ENCODE results near the gene AHRR. TPM values are rescaled to one million over a fixed set of nuclear protein-coding genes. Genes with fewer than 3 reads are reported as not detected.

Gene AHRR
- total RNA-seq, 1 donor from 2014 or later: 1.4 TPM

DNA sequence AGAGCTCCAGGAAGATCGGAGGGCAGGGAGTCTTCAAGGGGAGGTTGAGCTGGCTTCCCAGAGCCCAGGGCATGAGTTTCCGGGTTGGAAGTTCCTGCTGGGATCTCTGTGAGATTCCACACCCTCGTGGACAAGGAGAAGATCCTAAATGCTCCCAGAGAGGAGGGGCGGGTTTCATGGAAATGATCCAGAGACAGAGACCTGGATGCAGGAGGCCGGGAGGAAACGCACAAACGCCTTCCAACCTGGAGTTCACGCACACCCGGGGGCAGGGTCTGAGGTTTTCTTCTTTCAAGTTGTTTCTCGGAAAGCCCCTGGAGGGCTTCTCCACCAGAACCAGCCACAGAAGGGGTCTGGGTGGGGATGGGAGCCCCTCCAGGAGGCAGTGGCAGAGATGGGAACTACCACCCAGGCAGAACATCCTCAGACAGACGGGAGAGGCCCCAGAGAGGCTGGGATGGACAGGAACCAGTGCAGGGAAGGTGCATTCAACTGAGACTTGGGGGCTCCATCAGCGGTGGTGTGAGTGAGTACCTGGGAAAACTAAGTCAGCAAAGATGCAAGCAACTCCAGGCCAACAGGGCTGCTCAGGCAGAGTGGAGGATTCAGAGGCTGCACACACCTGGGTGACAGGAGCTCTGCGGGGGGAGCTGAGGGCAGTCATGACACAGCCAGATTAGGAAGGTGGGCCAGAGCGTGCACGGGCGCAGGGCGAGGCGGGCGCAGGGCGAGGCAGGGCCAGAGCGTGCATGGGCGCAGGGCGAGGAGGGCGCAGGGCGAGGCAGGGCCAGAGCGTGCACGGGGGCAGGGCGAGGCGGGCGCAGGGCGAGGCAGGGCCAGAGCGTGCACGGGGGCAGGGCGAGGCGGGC, 69.3 kb downstream of the AHRR start:
- Histone ChIP-seq H3K36me3 (no peaks in the 10 kb centered on the region), H3K4me1 (no peaks in the 10 kb centered on the region), H3K4me3 (no peak overlapping the region), H3K9me3 (replicated peaks) (peaks cover 5% of the 10 kb centered on the region), H3K27me3 (ENCODE audit: low read depth) (no peaks in the 10 kb centered on the region), H3K27ac (replicated peaks) (no peak overlapping the region)
- TF ChIP-seq, protein P1, sequence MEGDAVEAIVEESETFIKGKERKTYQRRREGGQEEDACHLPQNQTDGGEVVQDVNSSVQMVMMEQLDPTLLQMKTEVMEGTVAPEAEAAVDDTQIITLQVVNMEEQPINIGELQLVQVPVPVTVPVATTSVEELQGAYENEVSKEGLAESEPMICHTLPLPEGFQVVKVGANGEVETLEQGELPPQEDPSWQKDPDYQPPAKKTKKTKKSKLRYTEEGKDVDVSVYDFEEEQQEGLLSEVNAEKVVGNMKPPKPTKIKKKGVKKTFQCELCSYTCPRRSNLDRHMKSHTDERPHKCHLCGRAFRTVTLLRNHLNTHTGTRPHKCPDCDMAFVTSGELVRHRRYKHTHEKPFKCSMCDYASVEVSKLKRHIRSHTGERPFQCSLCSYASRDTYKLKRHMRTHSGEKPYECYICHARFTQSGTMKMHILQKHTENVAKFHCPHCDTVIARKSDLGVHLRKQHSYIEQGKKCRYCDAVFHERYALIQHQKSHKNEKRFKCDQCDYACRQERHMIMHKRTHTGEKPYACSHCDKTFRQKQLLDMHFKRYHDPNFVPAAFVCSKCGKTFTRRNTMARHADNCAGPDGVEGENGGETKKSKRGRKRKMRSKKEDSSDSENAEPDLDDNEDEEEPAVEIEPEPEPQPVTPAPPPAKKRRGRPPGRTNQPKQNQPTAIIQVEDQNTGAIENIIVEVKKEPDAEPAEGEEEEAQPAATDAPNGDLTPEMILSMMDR (IDR thresholded peaks at IDR 0.05; ENCODE audit: borderline replicate concordance): no peak
- no peak for DNase-seq
- intact Hi-C loops (cut with micrococcal nuclease): no loop called here

DNA sequence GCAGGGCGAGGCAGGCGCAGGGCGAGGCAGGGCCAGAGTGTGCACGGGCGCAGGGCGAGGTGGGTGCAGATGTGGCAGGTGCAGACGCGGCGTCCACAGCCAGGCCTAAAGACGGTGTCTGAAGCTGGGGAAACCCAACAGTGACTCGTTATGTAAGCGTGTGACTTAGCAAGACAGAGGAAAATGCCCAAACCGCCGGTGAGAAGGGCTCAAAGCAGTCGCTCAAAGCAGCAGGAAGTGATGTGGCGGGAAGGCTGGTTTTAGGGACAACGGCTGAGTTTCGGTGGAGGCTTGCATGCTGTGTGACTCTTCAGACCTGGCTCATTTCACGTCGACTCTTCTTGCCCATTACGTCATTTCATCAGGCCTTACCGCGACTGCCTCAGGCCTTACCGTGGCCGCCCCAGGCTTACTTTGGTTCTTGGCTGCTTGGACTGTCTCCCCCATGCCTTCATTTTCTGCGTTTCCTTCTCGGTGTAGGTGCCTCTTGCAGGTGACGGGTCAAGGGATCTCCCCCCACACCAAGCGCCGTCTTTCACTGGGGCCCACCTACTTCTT, 71.0 kb downstream of the AHRR start:
- Histone ChIP-seq H3K9me3 (replicated peaks) (no peaks in the 10 kb centered on the region), H3K4me1 (no peaks in the 10 kb centered on the region), H3K36me3 (no peaks in the 10 kb centered on the region), H3K27ac (replicated peaks) (no peak overlapping the region), H3K27me3 (ENCODE audit: low read depth) (no peaks in the 10 kb centered on the region), H3K4me3 (no peak overlapping the region)
- TF ChIP-seq, protein P1 (IDR thresholded peaks at IDR 0.05; ENCODE audit: borderline replicate concordance): no peak
- intact Hi-C loops (cut with micrococcal nuclease): no loop called here
- DNase-seq: no peak

DNA sequence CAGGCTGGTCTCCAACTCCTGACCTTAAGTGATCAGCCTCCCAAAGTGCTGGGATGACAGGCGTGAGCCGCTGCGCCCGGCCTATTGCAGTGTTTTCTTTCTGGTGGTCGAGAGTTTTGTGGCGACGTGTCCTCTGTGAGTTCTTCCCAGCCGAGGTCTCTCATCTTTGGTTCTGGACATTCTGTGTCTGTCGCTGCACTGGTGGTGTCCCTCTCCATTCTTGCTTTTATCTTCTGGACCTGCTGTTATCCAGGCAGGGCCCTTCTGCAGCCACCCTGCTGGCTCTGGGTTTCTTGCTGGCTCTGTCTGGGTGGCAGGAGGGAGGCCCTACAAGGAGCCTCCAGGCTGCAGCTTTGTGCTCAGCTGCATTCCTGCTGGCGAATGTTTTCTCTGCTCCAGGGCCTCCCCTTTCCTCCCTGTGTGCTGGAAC, 72.3 kb downstream of the AHRR start:
- Histone ChIP-seq H3K36me3 (no peaks in the 10 kb centered on the region), H3K27me3 (ENCODE audit: low read depth) (no peaks in the 10 kb centered on the region), H3K9me3 (replicated peaks) (no peaks in the 10 kb centered on the region), H3K4me1 (no peaks in the 10 kb centered on the region), H3K4me3 (no peak overlapping the region), H3K27ac (replicated peaks) (no peak overlapping the region)
- TF ChIP-seq, protein P1 (IDR thresholded peaks at IDR 0.05; ENCODE audit: borderline replicate concordance): no peak
- DNase-seq: no peak
- intact Hi-C loops (cut with micrococcal nuclease): no loop called here

DNA sequence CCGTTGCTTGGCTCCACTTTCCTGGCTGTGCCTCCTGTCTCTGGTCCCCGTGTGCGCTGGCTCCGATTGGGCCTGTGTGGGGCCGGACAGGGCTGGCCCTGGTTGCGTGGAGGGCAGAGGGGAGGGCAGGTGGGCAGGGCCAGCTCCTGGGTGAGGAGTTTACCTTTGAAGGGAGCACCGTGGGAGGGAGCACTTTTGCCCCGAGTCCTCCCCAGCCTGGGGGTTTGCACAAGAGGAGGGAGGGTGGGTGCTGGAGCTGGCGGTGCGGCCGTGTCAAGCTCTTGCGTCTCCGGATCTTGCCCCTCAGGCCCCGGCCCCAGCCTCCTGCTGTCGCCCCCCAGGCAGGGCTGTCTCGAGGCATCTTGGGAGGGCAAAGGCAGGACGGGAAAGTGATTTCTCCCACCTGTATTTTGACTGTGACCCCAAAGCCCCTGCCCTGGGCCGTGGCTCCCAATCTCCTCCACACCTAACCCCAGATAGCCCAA, 73.2 kb downstream of the AHRR start:
- intact Hi-C loops (cut with micrococcal nuclease): no loop called here
- Histone ChIP-seq H3K4me1 (peaks cover 8% of the 10 kb centered on the region), H3K4me3 (no peak overlapping the region), H3K27ac (replicated peaks) (no peak overlapping the region), H3K9me3 (replicated peaks) (no peaks in the 10 kb centered on the region), H3K36me3 (no peaks in the 10 kb centered on the region), H3K27me3 (ENCODE audit: low read depth) (no peaks in the 10 kb centered on the region)
- no peak for DNase-seq
- TF ChIP-seq, protein P1 (IDR thresholded peaks at IDR 0.05; ENCODE audit: borderline replicate concordance): no peak

DNA sequence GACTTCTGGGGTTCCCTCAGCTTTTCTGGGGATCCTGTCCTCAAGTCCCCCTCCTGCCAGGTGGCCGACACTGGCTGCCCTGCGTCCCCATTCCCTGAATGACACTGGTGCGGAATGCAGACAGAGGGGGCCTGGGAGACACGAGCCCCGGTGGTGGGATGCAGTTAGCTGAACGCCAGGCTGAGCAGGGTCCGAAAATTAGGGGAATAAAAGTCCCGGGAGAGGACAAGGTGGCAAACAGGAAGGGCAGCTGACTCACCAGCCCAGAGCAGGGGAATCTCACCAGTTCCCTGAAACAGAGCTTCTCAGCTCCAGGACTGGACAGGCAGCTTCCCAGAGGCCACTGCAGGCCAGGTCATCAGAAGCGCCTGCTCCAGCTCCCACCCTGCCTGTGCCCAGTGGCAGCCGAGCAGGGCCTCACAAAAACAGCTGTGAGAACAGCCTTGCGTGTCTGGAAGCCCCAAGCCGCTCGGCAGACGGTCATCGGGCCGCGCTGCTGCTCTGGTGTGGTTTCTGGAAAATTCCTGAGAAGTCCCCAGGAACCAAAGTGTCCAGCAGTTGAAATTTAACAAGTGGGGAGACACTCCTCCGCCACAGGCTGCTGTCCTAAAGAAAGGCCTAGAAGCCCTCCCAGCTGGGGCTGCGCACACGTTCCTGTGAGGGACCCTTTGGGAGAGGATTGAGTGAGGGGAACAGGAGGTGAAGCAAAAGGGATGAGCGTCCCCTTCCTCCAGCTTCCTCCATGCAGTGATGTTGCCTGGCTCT, 73.8 kb downstream of the AHRR start:
- Histone ChIP-seq H3K27ac (replicated peaks) (no peak overlapping the region), H3K9me3 (replicated peaks) (no peaks in the 10 kb centered on the region), H3K4me1 (peaks cover 14% of the 10 kb centered on the region), H3K27me3 (ENCODE audit: low read depth) (no peaks in the 10 kb centered on the region), H3K36me3 (no peaks in the 10 kb centered on the region), H3K4me3 (no peak overlapping the region)
- TF ChIP-seq, protein P1 (IDR thresholded peaks at IDR 0.05; ENCODE audit: borderline replicate concordance): no peak
- intact Hi-C loops (cut with micrococcal nuclease): no loop called here
- DNase-seq: no peak
